Prostate gland (tissue), 2 donors: Measurements from ENCODE around the gene AKAP7.

Experiments used
- CTCF ChIP-seq, 4 experiments: fragments of 200-600 bp in 2 of 4; fragments of 450-650 bp in 2 of 4; sonication (generic) in 2 of 4; IDR thresholded peaks; 1 replicate in 3 of 4; 2 replicates in 1 of 4; pipeline ENCODE4 v1.5.1; 2016 to 2019; ENCODE audit warnings: antibody characterized with exemption in 4 of 4, mild to moderate bottlenecking in 2 of 4, moderate library complexity in 2 of 4
- POLR2A ChIP-seq: fragments of 450-650 bp; IDR thresholded peaks from one replicate; pipeline ENCODE4 v1.6.1; 2016; ENCODE audit warnings: antibody characterized with exemption, mild to moderate bottlenecking

DNA sequence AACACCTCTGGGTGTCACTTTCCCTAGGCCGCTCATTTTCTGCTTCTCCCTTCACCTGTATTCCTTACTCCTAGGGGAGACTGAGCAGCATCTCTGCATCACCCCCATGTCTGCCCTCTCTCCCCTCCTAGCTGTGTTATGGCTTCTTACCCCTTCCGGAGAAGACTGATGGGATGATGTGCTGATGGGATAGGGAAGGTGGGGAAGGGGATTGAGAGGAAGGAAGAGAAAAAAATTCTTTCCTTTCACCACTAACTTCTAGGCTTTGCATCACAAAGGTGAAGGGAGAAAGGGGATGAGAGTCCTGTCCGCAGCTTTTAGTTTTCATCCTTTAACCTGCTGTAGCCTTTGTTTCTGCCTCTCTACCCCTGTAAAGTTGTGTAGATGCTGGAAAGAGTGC is 26.7 kb downstream of the AKAP7 start:
- TF ChIP-seq CTCF (IDR thresholded peaks at IDR 0.05) = no peak
- TF ChIP-seq POLR2A = no peak
